ENCODE measurements around the gene TASP1.

GRCh38 chr20:13672690-13673089 is 34.0 kb upstream of the TASP1 start:
- no peak for TF ChIP-seq CTCF (IDR thresholded peaks at IDR 0.05)
- no peak for TF ChIP-seq POLR2A (IDR thresholded peaks at IDR 0.05)
